ENCODE data around the gene NADK2. TPM values are rescaled to one million over a fixed set of nuclear protein-coding genes. Genes with fewer than 3 reads are reported as not detected.
"Not testable (repeated sequence)": the region's sequence is repeated elsewhere in the genome, so short reads cannot be mapped to it uniquely, and the experiment has no call there.

NADK2 gene
- total RNA-seq, 2 experiments from 2014 or later: 23.8 to 37.5 TPM

GRCh38 chr5:36198281-36198680 lies 43.4 kb downstream of the NADK2 start:
- no peak for DNase-seq (ENCODE audit: low spot score)
- Histone ChIP-seq H3K4me1 (ENCODE audit: insufficient read depth, low read length, poor library complexity, severe bottlenecking) (no peaks in the 10 kb centered on the region), H2AFZ (ENCODE audit: low read length) (no peak overlapping the region), H4K20me1 (ENCODE audit: insufficient read depth, low read length) (no peaks in the 10 kb centered on the region), H3K4me2 (ENCODE audit: low read length) (no peak overlapping the region), H3K9me2 (ENCODE audit: insufficient read depth, low read length) (no peaks in the 10 kb centered on the region), H3K4me3 (ENCODE audit: low read depth, low read length, poor library complexity, severe bottlenecking) (no peak overlapping the region), H3K27ac (ENCODE audit: low read depth, low read length, poor library complexity, severe bottlenecking) (no peak overlapping the region), H3K9me3 (ENCODE audit: low read length) (no peaks in the 10 kb centered on the region), H3K79me2 (ENCODE audit: insufficient read depth, low read depth, low read length) (no peaks in the 10 kb centered on the region), H3K36me3 (ENCODE audit: insufficient read depth, low read length) (peaks cover 65% of the 10 kb centered on the region)
- ChIA-PET POLR2A (interaction anchor here (1.0 to 2.3 kb wide), 2 partner anchors 15 to 419 kb away, joined by 3 to 6 read pairs; no protein-coding TSS in a partner anchor), CTCF (ENCODE audit: unreplicated experiment) (no interaction called here)
- no TSS peak for BruUV-seq (replicated peaks)
- no peak for TF ChIP-seq CTCF (conservative IDR thresholded peaks at IDR 0.05; ENCODE audit: low read length)
- TF ChIP-seq EZH2phosphoT487 (IDR thresholded peaks at IDR 0.05; ENCODE audit: borderline replicate concordance, low read depth, low read length): no peak
- intact Hi-C loops (cut with micrococcal nuclease; ENCODE audit: unreplicated experiment): loop anchor here (10.0 kb wide), 1 partner anchor 307 kb away; no protein-coding TSS in a partner anchor

GRCh38 chr5:36193746-36194145 lies 48.0 kb downstream of the NADK2 start:
- no peak overlapping the region for H3K4me2 ChIP-seq (ENCODE audit: low read length)
- no peak overlapping the region for H2AFZ ChIP-seq (ENCODE audit: low read length)
- ChIA-PET POLR2A (interaction anchor here (1.0 kb wide), 1 partner anchor 43 kb away, joined by 5 read pairs; no protein-coding TSS in a partner anchor), CTCF (ENCODE audit: unreplicated experiment) (no interaction called here)
- no peaks in the 10 kb centered on the region for H3K79me2 ChIP-seq (ENCODE audit: insufficient read depth, low read depth, low read length)
- no peak overlapping the region for H3K27ac ChIP-seq (ENCODE audit: low read depth, low read length, poor library complexity, severe bottlenecking)
- intact Hi-C loops (cut with micrococcal nuclease; ENCODE audit: unreplicated experiment): loop anchor here (10.0 kb wide), 1 partner anchor 311 kb away; no protein-coding TSS in a partner anchor
- no peak for DNase-seq (ENCODE audit: low spot score)
- TF ChIP-seq EZH2phosphoT487 (IDR thresholded peaks at IDR 0.05; ENCODE audit: borderline replicate concordance, low read depth, low read length) (no peak), CTCF (conservative IDR thresholded peaks at IDR 0.05; ENCODE audit: low read length) (no peak)
- H3K4me3 ChIP-seq (ENCODE audit: low read depth, low read length, poor library complexity, severe bottlenecking): no peak overlapping the region
- H3K4me1 ChIP-seq (ENCODE audit: insufficient read depth, low read length, poor library complexity, severe bottlenecking): no peaks in the 10 kb centered on the region
- no peaks in the 10 kb centered on the region for H4K20me1 ChIP-seq (ENCODE audit: insufficient read depth, low read length)
- peaks cover 83% of the 10 kb centered on the region for H3K36me3 ChIP-seq (ENCODE audit: insufficient read depth, low read length)
- H3K9me2 ChIP-seq (ENCODE audit: insufficient read depth, low read length): no peaks in the 10 kb centered on the region
- TSS peak; percentile 59 for BruUV-seq (replicated peaks)
- H3K9me3 ChIP-seq (ENCODE audit: low read length): no peaks in the 10 kb centered on the region

GRCh38 chr5:36184408-36184807 lies 57.3 kb downstream of the NADK2 start:
- intact Hi-C loops (cut with micrococcal nuclease; ENCODE audit: unreplicated experiment); POLR2A ChIA-PET; H3K4me1 ChIP-seq (ENCODE audit: insufficient read depth, low read length, poor library complexity, severe bottlenecking); BruUV-seq (replicated peaks); H3K9me2 ChIP-seq (ENCODE audit: insufficient read depth, low read length); H2AFZ ChIP-seq (ENCODE audit: low read length); H3K79me2 ChIP-seq (ENCODE audit: insufficient read depth, low read depth, low read length); CTCF ChIA-PET (ENCODE audit: unreplicated experiment); H3K27ac ChIP-seq (ENCODE audit: low read depth, low read length, poor library complexity, severe bottlenecking); H3K9me3 ChIP-seq (ENCODE audit: low read length); DNase-seq (ENCODE audit: low spot score); H3K4me3 ChIP-seq (ENCODE audit: low read depth, low read length, poor library complexity, severe bottlenecking); H4K20me1 ChIP-seq (ENCODE audit: insufficient read depth, low read length); H3K4me2 ChIP-seq (ENCODE audit: low read length): not testable (repeated sequence)
- H3K36me3 ChIP-seq (ENCODE audit: insufficient read depth, low read length): peaks cover 55% of the 10 kb centered on the region
